HepG2 (cell line): ENCODE measurements around the gene SCFD2. TPM values are rescaled to one million over a fixed set of nuclear protein-coding genes. Genes with fewer than 3 reads are reported as not detected.

Experiments
- ATAC-seq: fragments of 200-7000 bp; cut with Tn5 transposase; 3 replicates; pipeline ENCODE4 v1.9.1; 2020; ENCODE audit warnings: mild to moderate bottlenecking, moderate library complexity
- BruUV-seq: library from RNA; stranded (reverse); fragments of 400-500 nt; replicated peaks from 2 replicates; lab custom pipeline; 2021; lab: Mats Ljungman, UMichigan
- CTCF ChIA-PET: fragments of 300-600 bp; formaldehyde crosslinking; extraction: SDS; loops from one replicate; lab custom pipeline; 2021; ENCODE audit warnings: low total read pairs, inconsistent platforms, low intra/inter-chr PET ratio; lab: Yijun Ruan, JAX
- POLR2A ChIA-PET: fragments of 350-600 bp; sonication (Branson Sonifier 250); formaldehyde crosslinking; loops from one replicate; lab custom pipeline; 2020; ENCODE audit warnings: antibody characterized with exemption, inconsistent platforms; lab: Yijun Ruan, JAX
- DNase-seq: peaks from one replicate; pipeline ENCODE4 v3.0.0-alpha.2; 2015; ENCODE audit warnings: low spot score
- FAIRE-seq: peaks from 3 replicates; lab custom pipeline; 2011; peaks lifted over from hg19 to GRCh38; lab: Jason Lieb, UNC
- H2AFZ ChIP-seq: one replicate; pipeline ENCODE4 v1.6.1; 2011; ENCODE audit warnings: low read length, inconsistent platforms
- H3K27ac ChIP-seq: fragments of 300-600 bp; 3 replicates; pipeline ENCODE4 v1.8.0; 2011; ENCODE audit warnings: mixed run types, mild to moderate bottlenecking, mixed read lengths, low read length, inconsistent platforms; ENCODE audit not compliant: insufficient read depth; ENCODE audit errors: extremely low read length
- H3K27me3 ChIP-seq, 2 experiments: fragments of 200-600 bp in 1 of 2; 2 replicates in 1 of 2; 3 replicates in 1 of 2; pipeline versions ENCODE4 v1.6.0 to v1.8.0; 2011; ENCODE audit warnings: low read length in 2 of 2, mild to moderate bottlenecking in 2 of 2, moderate library complexity in 2 of 2, inconsistent platforms in 1 of 2; ENCODE audit not compliant: insufficient read depth in 2 of 2, control insufficient read depth in 1 of 2
- H3K36me3 ChIP-seq, 2 experiments: fragments of 200-600 bp in 1 of 2; replicated peaks in 1 of 2; 2 replicates in 1 of 2; 3 replicates in 1 of 2; pipeline versions ENCODE4 v1.5.1 to v1.8.0; 2011; ENCODE audit warnings: low read length in 2 of 2, inconsistent platforms in 1 of 2; ENCODE audit not compliant: insufficient read depth in 2 of 2, control insufficient read depth in 1 of 2
- H3K4me1 ChIP-seq: 2 replicates; pipeline ENCODE4 v1.5.1; 2012; ENCODE audit warnings: low read length, inconsistent platforms; ENCODE audit not compliant: insufficient read depth
- H3K4me2 ChIP-seq: 2 replicates; pipeline ENCODE4 v1.6.0; 2011; ENCODE audit warnings: low read depth, low read length, inconsistent platforms
- H3K4me3 ChIP-seq, 3 experiments: fragments of 200-600 bp in 1 of 3; sonication (generic), shearing (Covaris generic) in 1 of 3; replicated peaks in 1 of 3; 2 replicates each; pipeline ENCODE4 v1.5.1; 2011 to 2016; ENCODE audit warnings: low read length in 3 of 3, inconsistent platforms in 2 of 3, low read depth in 2 of 3, mild to moderate bottlenecking in 2 of 3, control low read depth in 1 of 3, mixed read lengths in 1 of 3; ENCODE audit not compliant: insufficient read depth in 1 of 3
- H3K79me2 ChIP-seq: one replicate; pipeline ENCODE4 v1.6.1; 2011; ENCODE audit warnings: low read length, inconsistent platforms; ENCODE audit not compliant: insufficient read depth
- H3K9ac ChIP-seq: 2 replicates; pipeline ENCODE4 v1.6.0; 2011; ENCODE audit warnings: mild to moderate bottlenecking, low read depth, low read length, inconsistent platforms; ENCODE audit not compliant: insufficient read depth
- H3K9me3 ChIP-seq: 2 replicates; pipeline ENCODE4 v1.5.1; 2012; ENCODE audit warnings: mild to moderate bottlenecking, low read length
- H4K20me1 ChIP-seq: 2 replicates; pipeline ENCODE4 v1.6.0; 2011; ENCODE audit warnings: inconsistent platforms, mild to moderate bottlenecking, low read length, moderate library complexity; ENCODE audit not compliant: insufficient read depth
- CC2D1A ChIP-seq: sonication (generic); formaldehyde crosslinking; IDR thresholded peaks from 2 replicates; pipeline ENCODE4 v1.8.1; 2023; ENCODE audit warnings: mild to moderate bottlenecking, missing genetic modification reagents
- CCDC6 ChIP-seq: sonication (generic); formaldehyde crosslinking; IDR thresholded peaks from 2 replicates; pipeline ENCODE4 v1.8.1; 2022; ENCODE audit warnings: mild to moderate bottlenecking, missing genetic modification reagents, moderate library complexity
- DZIP1 ChIP-seq: sonication (generic); formaldehyde crosslinking; IDR thresholded peaks from 2 replicates; pipeline ENCODE4 v1.5.0; 2020; ENCODE audit warnings: mild to moderate bottlenecking, missing genetic modification reagents
- FOXA1 ChIP-seq, 2 experiments: fragments of 450-650 bp in 1 of 2; sonication (generic) in 1 of 2; formaldehyde crosslinking in 1 of 2; IDR thresholded peaks; 2 replicates each; pipeline versions ENCODE4 v1.4.0 to v1.6.1; 2016 to 2020; ENCODE audit warnings: missing genetic modification reagents in 1 of 2
- FOXA3 ChIP-seq: IDR thresholded peaks from 2 replicates; pipeline ENCODE4 v1.6.1; 2016; ENCODE audit warnings: missing genetic modification reagents, missing compliant biosample characterization
- FOXP1 ChIP-seq, 2 experiments: fragments of 450-650 bp in 1 of 2; IDR thresholded peaks; 2 replicates each; pipeline ENCODE4 v1.6.1; 2017 to 2018; ENCODE audit warnings: antibody characterized with exemption in 1 of 2
- GATAD2A ChIP-seq: IDR thresholded peaks from 2 replicates; pipeline ENCODE4 v1.6.1; 2016
- KAT2B ChIP-seq: fragments of 150-350 bp; IDR thresholded peaks from 2 replicates; pipeline ENCODE4 v1.6.1; 2014; ENCODE audit warnings: low read depth, low read length, borderline replicate concordance
- KDM5A ChIP-seq: fragments of 200-600 bp; sonication (generic); IDR thresholded peaks from 2 replicates; pipeline ENCODE4 v1.7.0; 2018; ENCODE audit warnings: antibody characterized with exemption, mild to moderate bottlenecking, low read length, borderline replicate concordance
- MYC ChIP-seq: sonication (generic); formaldehyde crosslinking; IDR thresholded peaks from 2 replicates; pipeline ENCODE4 v1.9.0; 2021; ENCODE audit warnings: missing genetic modification reagents, borderline replicate concordance
- NFIC ChIP-seq: IDR thresholded peaks from 2 replicates; pipeline ENCODE4 v1.6.1; 2012; ENCODE audit warnings: mild to moderate bottlenecking, low read length, inconsistent platforms
- RNF2 ChIP-seq: fragments of 450-650 bp; conservative IDR thresholded peaks from 2 replicates; pipeline ENCODE4 v1.6.1; 2016; ENCODE audit warnings: low read depth
- SIX1 ChIP-seq: sonication (generic); formaldehyde crosslinking; IDR thresholded peaks from 2 replicates; pipeline ENCODE4 v1.4.0; 2020; ENCODE audit warnings: missing genetic modification reagents, borderline replicate concordance
- SRSF4 ChIP-seq: fragments of 200-400 bp; formaldehyde crosslinking; IDR thresholded peaks from one replicate; pipeline ENCODE4 v1.6.1; 2018; ENCODE audit warnings: mild to moderate bottlenecking, low read depth, low read length, moderate library complexity; ENCODE audit not compliant: poor library complexity, severe bottlenecking
- ZNF639 ChIP-seq: conservative IDR thresholded peaks from 2 replicates; pipeline ENCODE4 v1.6.1; 2018; ENCODE audit warnings: missing genetic modification reagents
- ZNF816 ChIP-seq: sonication (generic); formaldehyde crosslinking; IDR thresholded peaks from 2 replicates; pipeline ENCODE4 v1.8.0; 2022; ENCODE audit warnings: missing genetic modification reagents, mild to moderate bottlenecking, borderline replicate concordance
- WGBS: methylation state at CpG from one replicate; pipeline ENCODE4 v1.1.6; 2017; ENCODE audit warnings: low lambda C conversion rate; 5-methylcytosine and 5-hydroxymethylcytosine counted together
- in situ Hi-C: cut with HindIII; loops from 2 replicates; pipeline ENCODE4 v1.10.0; 2017; ENCODE audit warnings: low pct_unique_long_range_greater_than_20kb; ENCODE audit not compliant: extremely low pct_ligation_motif_present
- intact Hi-C: fragments of 100-400 bp; cut with micrococcal nuclease; formaldehyde crosslinking; loops from one replicate; pipeline ENCODE4 v1.10.0; 2022; ENCODE audit not compliant: unreplicated experiment
- polyA plus RNA-seq, 8 experiments: library from polyadenylated mRNA; depleted of rRNA in 3 of 8; stranded (reverse) in 7 of 8; unstranded in 1 of 8; fragments of >200 nt; fragmentation: Illumina TruSeq in 4 of 8; extraction: Trizol in 4 of 8; gene quantifications; 2 replicates each; pipeline versions ENCODE4 v1.2.1 to v1.2.3, GENCODE V29; 2011 to 2016; ENCODE audit warnings: low read depth in 4 of 8, missing spikeins in 1 of 8, mixed read lengths in 1 of 8; ENCODE audit not compliant: insufficient read depth in 1 of 8
- total RNA-seq, 5 experiments: library from RNA; depleted of rRNA; stranded (reverse); fragments of >200 nt; fragmentation: Illumina TruSeq; extraction: Trizol; gene quantifications; 2 replicates each; pipeline ENCODE4 v1.2.3, GENCODE V29; 2016; ENCODE audit warnings: low read depth in 1 of 5

The SCFD2 gene
- total and polyA plus RNA-seq, 2 of the 13 experiments (the other 11 are each of a cell fraction or from before 2014, with no cell fraction given) = 4.6 to 15.6 TPM

- in situ Hi-C loops = no loop called here
- no peak overlapping the region for H3K27ac ChIP-seq
- no peaks in the 10 kb centered on the region for H3K36me3 ChIP-seq
- no TSS peak for BruUV-seq
- H4K20me1 ChIP-seq = no peaks in the 10 kb centered on the region
- H3K4me1 ChIP-seq = no peaks in the 10 kb centered on the region; the same call in 1 of the 2 replicates
- H3K9ac ChIP-seq = no peak overlapping the region
- DNase-seq = no peak
- H3K79me2 ChIP-seq = no peaks in the 10 kb centered on the region
- intact Hi-C loops = no loop called here
- ChIA-PET CTCF (no interaction called here), POLR2A (no interaction called here)
- no peak overlapping the region for H3K4me3 ChIP-seq
- no peak for ATAC-seq
- H3K9me3 ChIP-seq = no peaks in the 10 kb centered on the region
- FAIRE-seq = no peak
- no peak overlapping the region for H2AFZ ChIP-seq
- no peak overlapping the region for H3K4me2 ChIP-seq
- peak; percentile 38; the same call in 1 of the 2 replicates for TF ChIP-seq GATAD2A (CRISPR knock-in tag)
- TF ChIP-seq ZNF816 = no peak
- no peak for TF ChIP-seq FOXP1 (IDR thresholded peaks at IDR 0.05)
- TF ChIP-seq FOXP1 (CRISPR knock-in tag; IDR thresholded peaks at IDR 0.05) = peak; percentile 49; the same call in 1 of the 2 replicates
- peak; percentile 40; the same call in 1 of the 2 replicates for TF ChIP-seq NFIC
- no peak for TF ChIP-seq CCDC6
- peak; percentile 49; the same call in 1 of the 2 replicates for TF ChIP-seq FOXA3 (CRISPR knock-in tag)
- peak; percentile 73 for TF ChIP-seq FOXA1 (IDR thresholded peaks at IDR 0.05)
- TF ChIP-seq FOXA1 (CRISPR knock-in tag; IDR thresholded peaks at IDR 0.05) = no peak
- TF ChIP-seq KAT2B = peak; percentile 98
- WGBS = 72% methylated on average over 4 of the region's 4 CpGs
- H3K27me3 ChIP-seq = no peaks in the 10 kb centered on the region
Measured at GRCh38 chr4:52947401-52948056, 418.3 kb downstream of the SCFD2 start.

GRCh38 chr4:52946855-52947254 lies 419.0 kb downstream of the SCFD2 start:
- Histone ChIP-seq H3K4me3 (no peak overlapping the region), H3K9me3 (no peaks in the 10 kb centered on the region), H4K20me1 (no peaks in the 10 kb centered on the region), H3K79me2 (no peaks in the 10 kb centered on the region), H3K27me3 (no peaks in the 10 kb centered on the region), H3K4me2 (no peak overlapping the region), H3K4me1 (no peaks in the 10 kb centered on the region; the same call in 1 of the 2 replicates), H3K9ac (no peak overlapping the region), H3K36me3 (no peaks in the 10 kb centered on the region), H2AFZ (no peak overlapping the region), H3K27ac (no peak overlapping the region)
- BruUV-seq = no TSS peak
- ATAC-seq (no peak), FAIRE-seq (no peak), DNase-seq (no peak)
- ChIA-PET POLR2A (no interaction called here), CTCF (no interaction called here)
- WGBS = 82% methylated on average over 4 of the region's 4 CpGs
- intact Hi-C loops = no loop called here
- in situ Hi-C loops = no loop called here
- TF ChIP-seq RNF2 = no peak
- TF ChIP-seq DZIP1 (CRISPR knock-in tag) = no peak
- no peak for TF ChIP-seq MYC (CRISPR knock-in tag)
- TF ChIP-seq CC2D1A (CRISPR knock-in tag) = no peak
- TF ChIP-seq KDM5A = no peak
- no peak for TF ChIP-seq SRSF4
- TF ChIP-seq ZNF639 (CRISPR knock-in tag) = no peak
- no peak for TF ChIP-seq SIX1 (CRISPR knock-in tag)
